ENCODE results near the gene GNAI3. TPM values are rescaled to one million over a fixed set of nuclear protein-coding genes. Genes with fewer than 3 reads are reported as not detected.

GNAI3 gene
- total and polyA plus RNA-seq, 2 of the 13 experiments (the other 11 are each of a cell fraction or from before 2014, with no cell fraction given) = 4.3 to 9.0 TPM

- TF ChIP-seq RFX1 (IDR thresholded peaks at IDR 0.05) = peak; percentile 76
- TF ChIP-seq RXRB (CRISPR knock-in tag; IDR thresholded peaks at IDR 0.05; ENCODE audit: borderline replicate concordance) = peak; percentile 23; the same call in 1 of the 2 replicates
- peak; percentile 82 for TF ChIP-seq HNRNPLL (IDR thresholded peaks at IDR 0.05; ENCODE audit: low read depth, low read length, poor library complexity, severe bottlenecking)
- no peak for TF ChIP-seq KLF9 (CRISPR knock-in tag; IDR thresholded peaks at IDR 0.05; ENCODE audit: low read depth)
- no peak for TF ChIP-seq HMGXB4 (CRISPR knock-in tag; IDR thresholded peaks at IDR 0.05; ENCODE audit: borderline replicate concordance in 1 of 2, low read depth in 1 of 2)
- no peak for TF ChIP-seq SOX13 (IDR thresholded peaks at IDR 0.05)
- peak in 1 of 2 experiments; percentile 34; a peak in 1 of 4 replicates for TF ChIP-seq SOX13 (CRISPR knock-in tag; conservative IDR thresholded peaks at IDR 0.05 in 1 of 2, IDR thresholded peaks at IDR 0.05 in 1 of 2)
- TF ChIP-seq MNT (IDR thresholded peaks at IDR 0.05) = no peak
- no peak for TF ChIP-seq SMAD1 (CRISPR knock-in tag; IDR thresholded peaks at IDR 0.05; ENCODE audit: borderline replicate concordance, low read depth)
- peak; percentile 67; the same call in 1 of the 2 replicates for TF ChIP-seq THAP11 (CRISPR knock-in tag; IDR thresholded peaks at IDR 0.05)
- peak; percentile 90 for TF ChIP-seq ELF1 (CRISPR knock-in tag; IDR thresholded peaks at IDR 0.05)
- TF ChIP-seq ZSCAN25 (CRISPR knock-in tag; IDR thresholded peaks at IDR 0.05) = no peak
- peak; percentile 82 for TF ChIP-seq HDAC1 (CRISPR knock-in tag; IDR thresholded peaks at IDR 0.05)
- 0 out of 2 replicates have a peak, but pooled peaks have one; percentile 18 for TF ChIP-seq TFDP2 (CRISPR knock-in tag; IDR thresholded peaks at IDR 0.05)
- peak; percentile 21; the same call in 1 of the 2 replicates for TF ChIP-seq TFAP4 (IDR thresholded peaks at IDR 0.05; ENCODE audit: borderline replicate concordance, low read depth)
These were observed 72.4 kb downstream of the GNAI3 start (continued) for GRCh38 chr1:109620841-109621286.
